ENCODE measurements around the gene BTBD19.

- TF ChIP-seq FOSL1 (IDR thresholded peaks at IDR 0.05; ENCODE audit: low read depth), result no peak
- no peak for TF ChIP-seq SP1 (IDR thresholded peaks at IDR 0.05; ENCODE audit: low read depth)
Observed at GRCh38 chr1:44784094-44785028, 24.0 kb upstream of the BTBD19 start.

All from HCT116 (cell line).